LNCAP (cell line): Measurements from ENCODE around the gene PRRC2B.

Experiments
- TF ChIP-seq, protein P1 (sequence below): fragments of 450-650 bp; IDR thresholded peaks from 2 replicates; pipeline ENCODE4 v1.5.1; 2017; ENCODE audit warnings: mild to moderate bottlenecking

PRRC2B gene

GRCh38 chr9:131361202-131361833 is 32.6 kb upstream of the PRRC2B start:
- TF ChIP-seq, protein P1, sequence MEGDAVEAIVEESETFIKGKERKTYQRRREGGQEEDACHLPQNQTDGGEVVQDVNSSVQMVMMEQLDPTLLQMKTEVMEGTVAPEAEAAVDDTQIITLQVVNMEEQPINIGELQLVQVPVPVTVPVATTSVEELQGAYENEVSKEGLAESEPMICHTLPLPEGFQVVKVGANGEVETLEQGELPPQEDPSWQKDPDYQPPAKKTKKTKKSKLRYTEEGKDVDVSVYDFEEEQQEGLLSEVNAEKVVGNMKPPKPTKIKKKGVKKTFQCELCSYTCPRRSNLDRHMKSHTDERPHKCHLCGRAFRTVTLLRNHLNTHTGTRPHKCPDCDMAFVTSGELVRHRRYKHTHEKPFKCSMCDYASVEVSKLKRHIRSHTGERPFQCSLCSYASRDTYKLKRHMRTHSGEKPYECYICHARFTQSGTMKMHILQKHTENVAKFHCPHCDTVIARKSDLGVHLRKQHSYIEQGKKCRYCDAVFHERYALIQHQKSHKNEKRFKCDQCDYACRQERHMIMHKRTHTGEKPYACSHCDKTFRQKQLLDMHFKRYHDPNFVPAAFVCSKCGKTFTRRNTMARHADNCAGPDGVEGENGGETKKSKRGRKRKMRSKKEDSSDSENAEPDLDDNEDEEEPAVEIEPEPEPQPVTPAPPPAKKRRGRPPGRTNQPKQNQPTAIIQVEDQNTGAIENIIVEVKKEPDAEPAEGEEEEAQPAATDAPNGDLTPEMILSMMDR = no peak

DNA sequence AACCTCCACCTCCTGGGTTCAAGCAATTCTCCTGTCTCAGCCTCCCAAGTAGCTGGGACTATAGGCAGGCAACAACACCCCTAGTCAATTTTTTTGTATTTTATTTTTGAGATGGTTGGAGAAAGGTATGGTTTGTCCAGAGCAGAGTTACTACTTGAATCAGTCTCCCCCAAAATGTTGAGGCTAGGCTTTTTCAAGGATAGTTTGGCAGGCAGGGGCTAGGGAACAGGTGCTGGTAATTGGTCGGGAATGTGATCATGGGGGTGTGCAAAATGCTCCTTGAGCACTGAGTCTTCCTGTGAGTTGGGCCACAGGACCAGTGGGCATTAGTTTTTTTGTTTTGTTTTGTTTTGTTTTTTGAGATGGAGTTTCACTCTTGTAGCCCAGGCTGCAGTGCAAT is 28.3 kb upstream of the PRRC2B start:
- TF ChIP-seq, protein P1 = no peak

GRCh38 chr9:131366761-131367401 is 27.0 kb upstream of the PRRC2B start:
- TF ChIP-seq, protein P1 = no peak

DNA sequence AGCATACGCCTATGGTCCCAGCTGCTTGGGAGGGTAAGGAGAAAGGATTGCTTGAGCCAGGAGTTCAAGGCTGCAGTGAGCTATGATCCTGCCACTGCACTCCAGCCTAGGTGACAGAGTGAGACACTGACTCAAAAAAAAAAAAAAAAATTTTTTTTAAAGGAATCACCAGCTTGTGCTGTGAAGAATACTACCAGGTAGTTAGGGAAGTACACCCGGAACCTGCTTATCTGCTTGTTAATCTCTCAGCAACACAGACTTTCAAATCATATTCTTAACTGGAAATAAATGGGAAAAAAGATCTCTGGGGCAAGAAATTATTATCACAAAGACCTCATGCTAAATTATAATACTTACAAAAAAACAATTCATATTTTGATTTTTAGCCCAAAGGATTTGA is 26.4 kb upstream of the PRRC2B start:
- TF ChIP-seq, protein P1 = no peak

DNA sequence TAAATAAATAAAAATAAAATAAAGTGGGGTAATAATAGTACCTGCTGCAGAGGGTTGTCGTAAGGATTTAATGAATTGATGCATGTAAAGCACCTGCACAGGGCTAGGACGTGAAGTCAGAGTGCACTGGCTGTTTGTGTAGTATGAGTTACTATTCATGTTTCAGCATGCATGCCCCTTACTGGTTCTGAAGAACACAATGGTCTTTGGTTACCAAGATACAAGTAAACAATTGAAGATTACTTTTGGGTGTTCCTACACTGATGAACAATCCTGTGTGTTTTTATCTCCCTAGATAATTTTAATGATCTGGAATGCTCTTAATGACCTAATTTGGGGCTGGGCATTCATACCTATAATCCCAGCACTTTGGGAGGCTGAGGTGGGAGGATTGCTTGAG is 23.2 kb upstream of the PRRC2B start:
- TF ChIP-seq, protein P1 = no peak

DNA sequence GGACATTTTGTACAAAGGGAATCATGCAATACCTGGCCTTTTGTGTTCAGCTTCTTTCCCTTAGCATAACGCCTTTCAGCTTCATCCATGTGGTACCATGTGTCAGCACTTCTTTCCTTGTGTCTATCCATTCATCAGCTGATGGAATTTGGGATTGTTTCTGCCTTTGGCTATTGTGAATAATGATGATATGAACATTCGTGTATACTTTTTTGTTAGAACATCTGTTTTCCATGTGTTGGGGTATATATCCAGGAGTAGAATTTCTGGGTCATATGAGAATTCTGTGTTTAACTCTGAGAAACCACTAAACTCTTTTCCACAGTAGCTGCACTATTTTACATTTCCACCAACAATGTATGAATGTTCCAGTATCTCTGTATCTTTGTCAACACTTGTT is 14.8 kb upstream of the PRRC2B start:
- TF ChIP-seq, protein P1 = no peak

DNA sequence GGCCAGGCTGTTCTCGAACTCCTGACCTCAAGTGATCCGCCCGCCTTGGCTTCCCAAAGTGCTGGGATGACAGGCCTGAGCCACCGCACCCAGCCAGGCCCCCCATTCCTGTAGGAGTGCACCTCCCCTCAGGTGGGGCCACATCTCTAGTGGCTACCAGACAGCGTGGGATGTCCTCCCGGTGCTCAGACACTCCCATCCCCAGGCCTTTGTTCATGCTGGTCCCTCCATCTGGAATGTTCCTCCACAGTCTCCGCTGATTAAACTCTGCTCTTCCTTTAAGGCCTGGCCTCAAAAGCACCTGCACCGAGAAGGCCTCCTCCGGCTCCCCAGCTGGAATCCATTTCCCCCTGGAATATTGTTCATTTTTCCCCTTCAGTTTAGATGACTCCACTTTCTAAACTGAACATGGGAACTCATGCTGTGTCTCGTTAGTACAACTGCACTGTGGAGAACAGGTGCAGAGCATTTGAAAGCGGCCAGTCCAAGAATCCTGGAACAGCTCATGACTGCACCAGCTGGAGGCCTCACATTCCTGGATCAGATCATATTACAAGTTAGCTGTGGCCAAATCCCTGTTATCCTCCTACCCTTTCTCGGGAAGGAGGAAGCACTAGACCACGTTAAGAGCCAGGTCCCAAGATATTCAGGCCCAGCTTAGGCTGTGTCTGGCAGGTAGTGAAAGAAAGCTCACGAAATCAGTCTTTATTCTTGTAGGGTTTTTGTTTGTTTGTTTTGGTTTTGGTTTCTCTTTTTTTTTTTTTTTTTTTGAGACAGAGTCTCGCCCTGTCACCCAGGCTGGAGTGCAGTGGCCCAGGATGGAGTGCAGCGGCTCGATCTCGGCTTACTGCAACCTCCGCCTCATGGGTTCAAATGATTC is 10.8 kb upstream of the PRRC2B start:
- TF ChIP-seq, protein P1 = no peak
